HG03108 (cell line): ENCODE measurements around the gene CS.
"Not testable (repeated sequence)": the region's sequence is repeated elsewhere in the genome, so short reads cannot be mapped to it uniquely, and the experiment has no call there.

ENCODE experiments used
- ATAC-seq: cut with Tn5 transposase; IDR thresholded peaks from one replicate; pipeline ENCODE4 v1.9.1; 2021; ENCODE audit warnings: moderate library complexity; ENCODE audit not compliant: unreplicated experiment

CS gene

GRCh38 chr12:56282579-56282978 lies 17.6 kb downstream of the CS start:
- no peak for ATAC-seq

GRCh38 chr12:56282030-56282429 lies 18.1 kb downstream of the CS start:
- no peak for ATAC-seq

GRCh38 chr12:56280849-56281248 lies 19.3 kb downstream of the CS start:
- no peak for ATAC-seq

GRCh38 chr12:56278905-56279304 lies 21.2 kb downstream of the CS start:
- no peak for ATAC-seq

- ATAC-seq = no peak
Measured at GRCh38 chr12:56274299-56274698, 25.8 kb downstream of the CS start.

GRCh38 chr12:56272468-56272867 lies 27.7 kb downstream of the CS start:
- not testable (repeated sequence) for ATAC-seq

- ATAC-seq = no peak
Measured at GRCh38 chr12:56271031-56271430, 29.1 kb downstream of the CS start.

GRCh38 chr12:56267443-56268071 lies 32.6 kb downstream of the CS start:
- ATAC-seq = no peak

GRCh38 chr12:56266693-56267442 lies 33.3 kb downstream of the CS start, which contains the start of gene COQ10A:
Gene COQ10A, plus strand, starts transcription at chr12:56266942. Its CDS starts 177 bp downstream, at chr12:56267119.
- peak; percentile 85 for ATAC-seq

- ATAC-seq = not testable (repeated sequence)
Measured at GRCh38 chr12:56266068-56266692, 34.0 kb downstream of the CS start.

GRCh38 chr12:56262955-56263354 lies 37.2 kb downstream of the CS start:
- ATAC-seq = not testable (repeated sequence)

GRCh38 chr12:56261503-56262232 lies 38.5 kb downstream of the CS start:
- ATAC-seq = no peak

- ATAC-seq = no peak
Measured at GRCh38 chr12:56260921-56261320, 39.2 kb downstream of the CS start.

- ATAC-seq = no peak
Measured at GRCh38 chr12:56260380-56260779, 39.8 kb downstream of the CS start.

GRCh38 chr12:56258820-56259183 lies 41.3 kb downstream of the CS start:
- ATAC-seq = no peak

GRCh38 chr12:56258068-56258819 lies 41.9 kb downstream of the CS start, which contains the start of gene ANKRD52:
Gene ANKRD52, minus strand, starts transcription at chr12:56258384. Its CDS starts 115 bp downstream, at chr12:56258269.
- ATAC-seq = peak; percentile 86

GRCh38 chr12:56257491-56258067 lies 42.6 kb downstream of the CS start:
- ATAC-seq = peak; percentile 4

GRCh38 chr12:56257071-56257470 lies 43.1 kb downstream of the CS start:
- ATAC-seq = no peak

GRCh38 chr12:56256326-56256960 lies 43.7 kb downstream of the CS start:
- no peak for ATAC-seq

- no peak for ATAC-seq
Measured at GRCh38 chr12:56255671-56256070, 44.5 kb downstream of the CS start.
